H1 (cell line): ENCODE results near the gene HPS3. TPM values are rescaled to one million over a fixed set of nuclear protein-coding genes. Genes with fewer than 3 reads are reported as not detected.

Source experiments
- CTCF ChIA-PET: fragments of 300-600 bp; sonication (Branson Sonifier 250); formaldehyde crosslinking; loops from one replicate; lab custom pipeline; 2021; ENCODE audit not compliant: partially characterized antibody; lab: Charles Lee
- POLR2A ChIA-PET: fragments of 300-600 bp; sonication (Branson Sonifier 250); formaldehyde crosslinking; loops from one replicate; lab custom pipeline; 2021; ENCODE audit warnings: inconsistent platforms; ENCODE audit not compliant: partially characterized antibody; lab: Charles Lee
- DNase-seq, 2 experiments: peaks; one replicate each; pipeline versions ENCODE4 v3.0.0 to v3.0.0-alpha.2; 2010 to 2022; ENCODE audit warnings: low spot score in 2 of 2, low read depth in 1 of 2, mixed read lengths in 1 of 2
- FAIRE-seq: peaks from 2 replicates; lab custom pipeline; 2011; peaks lifted over from hg19 to GRCh38; lab: Jason Lieb, UNC
- H2AFZ ChIP-seq: 2 replicates; pipeline ENCODE4 v1.8.1; 2012; ENCODE audit warnings: low read length, inconsistent platforms
- H2AK5ac ChIP-seq: 2 replicates; pipeline ENCODE4 v1.6.1; 2013; ENCODE audit warnings: low read depth, low read length
- H2BK120ac ChIP-seq: replicated peaks from 2 replicates; pipeline ENCODE3; 2013; ENCODE audit warnings: low read depth, low read length, inconsistent platforms
- H2BK12ac ChIP-seq: 2 replicates; pipeline ENCODE4 v1.6.1; 2013; ENCODE audit warnings: low read depth, low read length
- H2BK15ac ChIP-seq: 2 replicates; pipeline ENCODE4 v1.6.1; 2013; ENCODE audit warnings: low read length
- H2BK20ac ChIP-seq: 2 replicates; pipeline ENCODE4 v1.6.1; 2013; ENCODE audit warnings: low read length
- H2BK5ac ChIP-seq: 2 replicates; pipeline ENCODE4 v1.6.1; 2013; ENCODE audit warnings: low read depth, low read length
- H3K14ac ChIP-seq: 2 replicates; pipeline ENCODE4 v1.6.1; 2013; ENCODE audit warnings: inconsistent platforms; ENCODE audit not compliant: insufficient read length
- H3K18ac ChIP-seq: 2 replicates; pipeline ENCODE4 v1.6.1; 2013; ENCODE audit warnings: low read length; ENCODE audit errors: extremely low read depth
- H3K23ac ChIP-seq: 2 replicates; pipeline ENCODE4 v1.6.1; 2013; ENCODE audit warnings: inconsistent platforms; ENCODE audit not compliant: insufficient read length
- H3K23me2 ChIP-seq: 2 replicates; pipeline ENCODE4 v1.6.1; 2013; ENCODE audit warnings: low read depth, low read length
- H3K27ac ChIP-seq: 2 replicates; pipeline ENCODE4 v1.6.1; 2011; ENCODE audit warnings: low read depth, low read length, inconsistent platforms
- H3K27me3 ChIP-seq, 4 experiments: replicated peaks in 1 of 4; 1 replicate in 1 of 4; 2 replicates in 3 of 4; pipeline versions ENCODE4 v1.6.1 to v1.8.1; 2011 to 2013; ENCODE audit warnings: low read length in 3 of 4, mild to moderate bottlenecking in 3 of 4, inconsistent platforms in 2 of 4, mixed read lengths in 2 of 4, moderate library complexity in 1 of 4; ENCODE audit not compliant: control insufficient read depth in 3 of 4, insufficient read depth in 3 of 4; ENCODE audit errors: extremely low read depth in 1 of 4
- H3K36me3 ChIP-seq, 4 experiments: 2 replicates each; pipeline versions ENCODE4 v1.6.1 to v1.8.1; 2011 to 2013; ENCODE audit warnings: mild to moderate bottlenecking in 4 of 4, low read length in 3 of 4, moderate library complexity in 2 of 4, control low read depth in 1 of 4, inconsistent platforms in 1 of 4; ENCODE audit not compliant: insufficient read depth in 4 of 4, control insufficient read depth in 2 of 4
- H3K4ac ChIP-seq: replicated peaks from 2 replicates; pipeline ENCODE3; 2013; ENCODE audit warnings: low read length, low read depth, mixed read lengths, inconsistent platforms; ENCODE audit not compliant: insufficient read length
- H3K4me1 ChIP-seq, 4 experiments: replicated peaks in 1 of 4; 1 replicate in 1 of 4; 2 replicates in 3 of 4; pipeline versions ENCODE4 v1.6.1 to v1.8.1; 2011 to 2013; ENCODE audit warnings: low read length in 3 of 4, inconsistent platforms in 2 of 4, mixed read lengths in 1 of 4; ENCODE audit not compliant: insufficient read depth in 4 of 4, control insufficient read depth in 3 of 4
- H3K4me2 ChIP-seq, 2 experiments: 2 replicates each; pipeline versions ENCODE4 v1.6.1 to v1.8.1; 2011 to 2013; ENCODE audit warnings: low read depth in 2 of 2, low read length in 2 of 2, control low read depth in 1 of 2, inconsistent platforms in 1 of 2, mild to moderate bottlenecking in 1 of 2; ENCODE audit not compliant: insufficient read depth in 1 of 2
- H3K4me3 ChIP-seq, 4 experiments: fragments of 200-600, 300-600 bp in 1 of 4; sonication (generic), shearing (Covaris generic), sonication (Bioruptor Twin) in 1 of 4; 2 replicates each; pipeline versions ENCODE4 v1.5.1 to v1.8.1; 2011 to 2016; ENCODE audit warnings: low read length in 4 of 4, low read depth in 3 of 4, control low read depth in 2 of 4, inconsistent platforms in 2 of 4, mild to moderate bottlenecking in 2 of 4, mixed read lengths in 1 of 4, moderate library complexity in 1 of 4; ENCODE audit not compliant: insufficient read depth in 2 of 4; ENCODE audit errors: extremely low read depth in 1 of 4
- H3K56ac ChIP-seq: replicated peaks from 2 replicates; pipeline ENCODE3; 2013; ENCODE audit warnings: low read depth, mild to moderate bottlenecking, mixed read lengths, low read length, inconsistent platforms; ENCODE audit not compliant: insufficient read length
- H3K79me1 ChIP-seq: 2 replicates; pipeline ENCODE4 v1.6.1; 2013; ENCODE audit warnings: low read depth, low read length, control low read depth
- H3K79me2 ChIP-seq, 2 experiments: 2 replicates each; pipeline versions ENCODE4 v1.6.1 to v1.8.1; 2012 to 2013; ENCODE audit warnings: low read length in 2 of 2, mild to moderate bottlenecking in 2 of 2, inconsistent platforms in 1 of 2; ENCODE audit not compliant: insufficient read depth in 2 of 2, control insufficient read depth in 1 of 2
- H3K9ac ChIP-seq, 4 experiments: replicated peaks in 1 of 4; 1 replicate in 1 of 4; 2 replicates in 3 of 4; pipeline versions ENCODE4 v1.6.1 to v1.8.1; 2011 to 2013; ENCODE audit warnings: low read depth in 3 of 4, low read length in 3 of 4, control low read depth in 2 of 4, mild to moderate bottlenecking in 2 of 4, moderate library complexity in 2 of 4, inconsistent platforms in 1 of 4; ENCODE audit errors: extremely low read depth in 1 of 4
- H3K9me3 ChIP-seq, 2 experiments: 2 replicates each; pipeline versions ENCODE4 v1.6.1 to v1.8.1; 2012 to 2013; ENCODE audit warnings: mild to moderate bottlenecking in 2 of 2, moderate library complexity in 2 of 2, control low read depth in 1 of 2, inconsistent platforms in 1 of 2, low read depth in 1 of 2, low read length in 1 of 2, mixed read lengths in 1 of 2; ENCODE audit not compliant: insufficient read depth in 2 of 2
- H4K20me1 ChIP-seq, 2 experiments: replicated peaks in 1 of 2; 2 replicates each; pipeline versions ENCODE3 to v1.8.1; 2011 to 2013; ENCODE audit warnings: inconsistent platforms in 2 of 2, low read length in 2 of 2, mild to moderate bottlenecking in 1 of 2; ENCODE audit not compliant: insufficient read depth in 2 of 2, control insufficient read depth in 1 of 2
- H4K5ac ChIP-seq: 2 replicates; pipeline ENCODE4 v1.6.1; 2013; ENCODE audit warnings: low read length, low read depth, mixed read lengths, inconsistent platforms; ENCODE audit not compliant: insufficient read length
- H4K8ac ChIP-seq: 2 replicates; pipeline ENCODE4 v1.8.0; 2013; ENCODE audit warnings: mild to moderate bottlenecking, moderate library complexity, low read length, inconsistent platforms; ENCODE audit not compliant: insufficient read depth; ENCODE audit errors: extremely low read depth
- H4K91ac ChIP-seq: replicated peaks from 2 replicates; pipeline ENCODE3; 2013; ENCODE audit warnings: low read length, mixed read lengths, inconsistent platforms; ENCODE audit not compliant: insufficient read length
- KDM4A ChIP-seq: IDR thresholded peaks from one replicate; pipeline ENCODE4 v1.7.1; 2012; ENCODE audit warnings: low read depth, mild to moderate bottlenecking, moderate library complexity, low read length, inconsistent platforms; ENCODE audit not compliant: severe bottlenecking
- NANOG ChIP-seq: IDR thresholded peaks from 2 replicates; pipeline ENCODE4 v1.6.1; 2011; ENCODE audit warnings: low read length, low read depth, mild to moderate bottlenecking, inconsistent platforms; ENCODE audit not compliant: insufficient read depth, poor library complexity, severe bottlenecking
- RFX5 ChIP-seq: IDR thresholded peaks from 2 replicates; pipeline ENCODE4 v1.6.1; 2011; ENCODE audit warnings: low read depth, low read length, improper control_type of control experiment, borderline replicate concordance
- RNF2 ChIP-seq: fragments of 200-900, 300-1000 bp; sonication (generic); IDR thresholded peaks from 2 replicates; pipeline ENCODE4 v1.7.1; 2016; ENCODE audit warnings: borderline replicate concordance, low read depth, mild to moderate bottlenecking, antibody characterized with exemption, low read length; ENCODE audit not compliant: poor library complexity, severe bottlenecking; ENCODE audit errors: missing control alignments
- SAP30 ChIP-seq: fragments of 300-600 bp; sonication (generic); IDR thresholded peaks from 2 replicates; pipeline ENCODE4 v1.7.1; 2012; ENCODE audit warnings: low read length, moderate library complexity, mild to moderate bottlenecking, inconsistent platforms; ENCODE audit not compliant: insufficient read depth, insufficient replicate concordance
- SUZ12 ChIP-seq: fragments of 200-600 bp; sonication (generic); IDR thresholded peaks from 2 replicates; pipeline ENCODE4 v1.6.1; 2012; ENCODE audit warnings: mild to moderate bottlenecking, inconsistent platforms, low read length, moderate library complexity, mixed read lengths
- TBP ChIP-seq: IDR thresholded peaks from 2 replicates; pipeline ENCODE4 v1.6.1; 2011; ENCODE audit warnings: low read depth, low read length, improper control_type of control experiment
- WGBS, 2 experiments: shearing (Covaris generic) in 1 of 2; methylation state at CpG; one replicate each; pipeline versions ENCODE4 v1.1.6 to v1.1.7; 2013 to 2015; ENCODE audit warnings: low lambda C conversion rate in 2 of 2, mixed read lengths in 2 of 2, inconsistent platforms in 1 of 2, low coverage in 1 of 2, missing lambda C conversion rate in 1 of 2; ENCODE audit not compliant: insufficient replicate concordance in 2 of 2, insufficient coverage in 1 of 2, insufficient read length in 1 of 2; ENCODE audit errors: extremely low coverage in 1 of 2, missing lambda C conversion rate in 1 of 2; 5-methylcytosine and 5-hydroxymethylcytosine counted together
- polyA plus RNA-seq, 7 experiments: library from polyadenylated mRNA; depleted of rRNA in 3 of 7; stranded (reverse) in 5 of 7; unstranded in 2 of 7; fragments of >200 nt in 5 of 7; fragments of 200-250 nt in 2 of 7; gene quantifications; 1 replicate in 5 of 7; 2 replicates in 1 of 7; 4 replicates in 1 of 7; pipeline versions ENCODE4 v1.2.1 to v1.2.3, GENCODE V29; 2011 to 2013; ENCODE audit warnings: missing spikeins in 2 of 7, mixed read lengths in 2 of 7
- total RNA-seq: library from RNA; stranded (reverse); fragmentation: NEBNext Ultra II Directional; extraction: Animal tissue kit (Norgen Biotek cat#: 25700); gene quantifications from 2 replicates; pipeline ENCODE4 v1.2.1, GENCODE V29; 2021
- TF ChIP-seq, protein P1 (sequence below): IDR thresholded peaks from 2 replicates; pipeline ENCODE4 v1.6.1; 2012; ENCODE audit warnings: inconsistent platforms
- TF ChIP-seq, protein P2 (sequence below): IDR thresholded peaks from 2 replicates; pipeline ENCODE4 v1.6.1; 2011; ENCODE audit warnings: low read depth, mild to moderate bottlenecking, low read length; ENCODE audit not compliant: insufficient read depth

The HPS3 gene
- total and polyA plus RNA-seq, 2 of the 8 experiments (the other 6 are each of a cell fraction or from before 2014, with no cell fraction given), result 23.7 to 48.7 TPM

DNA sequence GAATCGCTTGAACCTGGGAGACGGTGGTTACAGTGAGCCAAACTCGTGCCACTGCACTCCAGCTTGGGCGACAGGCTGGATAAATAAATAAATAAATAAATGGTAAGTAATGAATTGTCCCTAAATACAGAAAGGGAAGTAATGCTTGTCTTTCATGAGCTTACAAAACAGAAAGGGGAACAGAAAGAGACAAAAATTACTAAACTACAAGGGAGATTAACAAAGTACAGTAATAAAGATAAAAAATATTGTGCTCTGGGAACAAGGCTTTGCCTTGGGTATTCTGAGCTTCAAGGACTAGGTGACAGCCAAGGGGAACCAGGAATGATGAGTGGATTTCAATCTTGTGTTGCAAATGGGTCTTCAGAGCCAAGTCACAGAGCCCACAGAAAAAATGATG is 34.0 kb upstream of the HPS3 start:
- Histone ChIP-seq H2AK5ac (no peak overlapping the region), H4K91ac (no peak overlapping the region), H2BK12ac (no peak overlapping the region), H3K4ac (no peak overlapping the region), H3K79me2 (no peaks in the 10 kb centered on the region), H3K18ac (no peak overlapping the region), H3K56ac (no peak overlapping the region), H3K23me2 (no peaks in the 10 kb centered on the region), H3K14ac (no peak overlapping the region), H4K8ac (no peak overlapping the region), H2BK20ac (no peak overlapping the region), H2AFZ (no peak overlapping the region), H3K36me3 (no peaks in the 10 kb centered on the region), H3K79me1 (no peaks in the 10 kb centered on the region), H3K4me2 (no peak overlapping the region), H4K5ac (no peak overlapping the region), H2BK15ac (no peak overlapping the region), H3K9ac (no peak overlapping the region), H2BK120ac (no peak overlapping the region), H3K27me3 (no peaks in the 10 kb centered on the region), H3K23ac (no peak overlapping the region), H4K20me1 (no peaks in the 10 kb centered on the region), H3K27ac (no peak overlapping the region), H3K9me3 (peaks cover 0 to 5% of the 10 kb centered on the region in 2 experiments; a peak in 1 of 4 replicates), H2BK5ac (no peak overlapping the region), H3K4me1 (no peaks in the 10 kb centered on the region), H3K4me3 (no peak overlapping the region)
- FAIRE-seq (no peak), DNase-seq (no peak)
- CTCF ChIA-PET, result interaction anchor here (0.6 kb wide), 1 partner anchor 65 kb away, joined by 3 read pairs; no protein-coding TSS in a partner anchor
- 99% methylated on average over 4 of the region's 4 CpGs; no CpG with 5 or more reads in 1 of the 2 experiments for WGBS, 2 experiments
- POLR2A ChIA-PET, result no interaction called here
- TF ChIP-seq TBP (no peak), RNF2 (no peak), KDM4A (no peak), RFX5 (no peak), SAP30 (no peak), NANOG (no peak), SUZ12 (no peak)
- TF ChIP-seq, protein P1, sequence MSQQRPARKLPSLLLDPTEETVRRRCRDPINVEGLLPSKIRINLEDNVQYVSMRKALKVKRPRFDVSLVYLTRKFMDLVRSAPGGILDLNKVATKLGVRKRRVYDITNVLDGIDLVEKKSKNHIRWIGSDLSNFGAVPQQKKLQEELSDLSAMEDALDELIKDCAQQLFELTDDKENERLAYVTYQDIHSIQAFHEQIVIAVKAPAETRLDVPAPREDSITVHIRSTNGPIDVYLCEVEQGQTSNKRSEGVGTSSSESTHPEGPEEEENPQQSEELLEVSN, result no peak
- TF ChIP-seq, protein P2, sequence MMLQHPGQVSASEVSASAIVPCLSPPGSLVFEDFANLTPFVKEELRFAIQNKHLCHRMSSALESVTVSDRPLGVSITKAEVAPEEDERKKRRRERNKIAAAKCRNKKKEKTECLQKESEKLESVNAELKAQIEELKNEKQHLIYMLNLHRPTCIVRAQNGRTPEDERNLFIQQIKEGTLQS, result no peak
- TF ChIP-seq, all 59 proteins: peak for 0
